K562 (cell line): ENCODE results near the gene COQ5. TPM values are rescaled to one million over a fixed set of nuclear protein-coding genes. Genes with fewer than 3 reads are reported as not detected.
A peak's percentile ranks its signal among the peaks of the same experiment; 100 is the strongest.

ENCODE experiments used
- CREBBP ChIP-seq: IDR thresholded peaks from one replicate; pipeline ENCODE4 v1.6.1; 2012; ENCODE audit warnings: low read depth, mild to moderate bottlenecking, control low read depth, inconsistent platforms, low read length
- ETV5 ChIP-seq: sonication (generic); formaldehyde crosslinking; IDR thresholded peaks from 2 replicates; pipeline ENCODE4 v1.4.0; 2020; ENCODE audit warnings: low read depth, mild to moderate bottlenecking, missing genetic modification reagents
- GATA2 ChIP-seq: sonication (generic); formaldehyde crosslinking; IDR thresholded peaks from 2 replicates; pipeline ENCODE4 v1.4.0; 2020; ENCODE audit warnings: mild to moderate bottlenecking, missing genetic modification reagents
- HDAC8 ChIP-seq: fragments of 450-650 bp; IDR thresholded peaks from 2 replicates; pipeline ENCODE4 v1.6.1; 2016; ENCODE audit warnings: mild to moderate bottlenecking, missing genetic modification characterization, moderate library complexity, missing compliant biosample characterization
- HEY1 ChIP-seq: fragments of 250-450 bp; sonication (Bioruptor Pico); IDR thresholded peaks from 2 replicates; pipeline ENCODE4 v1.5.0; 2020; ENCODE audit warnings: mild to moderate bottlenecking, moderate library complexity, borderline replicate concordance
- JUND ChIP-seq, 2 experiments: IDR thresholded peaks; 2 replicates in 1 of 2; 3 replicates in 1 of 2; pipeline ENCODE4 v1.6.1; 2011; ENCODE audit warnings: borderline replicate concordance in 2 of 2, low read depth in 2 of 2, low read length in 2 of 2, improper control_type of control experiment in 1 of 2, missing biosample characterization in 1 of 2, missing genetic modification characterization in 1 of 2, missing genetic modification reagents in 1 of 2
- KLF16 ChIP-seq: IDR thresholded peaks from 2 replicates; pipeline ENCODE4 v1.6.1; 2016; ENCODE audit warnings: antibody characterized with exemption
- MTA3 ChIP-seq: fragments of 450-650 bp; formaldehyde crosslinking; IDR thresholded peaks from 2 replicates; pipeline ENCODE4 v1.6.1; 2017; ENCODE audit warnings: mild to moderate bottlenecking, borderline replicate concordance
- NCOA2 ChIP-seq, 2 experiments: fragments of 450-650 bp; IDR thresholded peaks; 2 replicates each; pipeline ENCODE4 v1.6.1; 2018; ENCODE audit warnings: mild to moderate bottlenecking in 2 of 2, moderate library complexity in 1 of 2; ENCODE audit not compliant: partially characterized antibody in 2 of 2
- NR1H2 ChIP-seq: sonication (generic); formaldehyde crosslinking; IDR thresholded peaks from 2 replicates; pipeline ENCODE4 v1.4.0; 2020; ENCODE audit warnings: mild to moderate bottlenecking, missing genetic modification reagents
- OTX1 ChIP-seq: fragments of 450-650 bp; formaldehyde crosslinking; IDR thresholded peaks from 2 replicates; pipeline ENCODE4 v1.4.0; 2022; ENCODE audit warnings: mild to moderate bottlenecking
- POLR2A ChIP-seq: fragments of 450-650 bp; conservative IDR thresholded peaks from 2 replicates; pipeline ENCODE4 v1.6.1; 2016
- PPARD ChIP-seq: fragments of 250-450 bp; sonication (Bioruptor Pico); IDR thresholded peaks from 2 replicates; pipeline ENCODE4 v1.8.0; 2022; ENCODE audit warnings: inconsistent platforms, mild to moderate bottlenecking, moderate library complexity
- RBM25 ChIP-seq: fragments of 200-400 bp; formaldehyde crosslinking; IDR thresholded peaks from 2 replicates; pipeline ENCODE4 v1.6.1; 2018; ENCODE audit warnings: low read length, low read depth, moderate library complexity; ENCODE audit not compliant: severe bottlenecking
- RCOR1 ChIP-seq, 2 experiments: IDR thresholded peaks; 2 replicates each; pipeline ENCODE4 v1.6.1; 2012; ENCODE audit warnings: low read depth in 2 of 2, low read length in 2 of 2, borderline replicate concordance in 1 of 2, improper control_type of control experiment in 1 of 2
- SP1 ChIP-seq: sonication (generic); formaldehyde crosslinking; IDR thresholded peaks from 2 replicates; pipeline ENCODE4 v1.8.1; 2022; ENCODE audit warnings: mild to moderate bottlenecking, missing genetic modification reagents
- SPI1 ChIP-seq: IDR thresholded peaks from 2 replicates; pipeline ENCODE4 v1.6.1; 2011; ENCODE audit warnings: low read depth, low read length, control low read depth, borderline replicate concordance
- U2AF1 ChIP-seq: fragments of 200-400 bp; formaldehyde crosslinking; optimal IDR thresholded peaks from 2 replicates; pipeline ENCODE3; 2017; ENCODE audit warnings: mild to moderate bottlenecking, low read depth, low read length, moderate library complexity
- ZC3H8 ChIP-seq: fragments of 450-650 bp; IDR thresholded peaks from 2 replicates; pipeline ENCODE4 v1.6.1; 2017
- ZNF24 ChIP-seq: fragments of 450-650 bp; IDR thresholded peaks from 2 replicates; pipeline ENCODE4 v1.6.1; 2016
- polyA plus RNA-seq, 8 experiments: library from polyadenylated mRNA; depleted of rRNA in 4 of 8; stranded (reverse) in 5 of 8; unstranded in 3 of 8; fragments of >200 nt; fragmentation: Nextera tagmentation in 2 of 8; fragmentation: Illumina TruSeq in 1 of 8; extraction: Ambion mirVana in 2 of 8; extraction: Trizol in 1 of 8; gene quantifications; 2 replicates each; pipeline versions ENCODE4 v1.2.1 to v1.2.3, GENCODE V29; 2011 to 2014; ENCODE audit warnings: inconsistent platforms in 1 of 8, missing spikeins in 1 of 8
- total RNA-seq, 7 experiments: library from RNA; depleted of rRNA in 6 of 7; stranded (reverse); fragments of >200 nt in 6 of 7; fragmentation: Illumina TruSeq in 2 of 7; extraction: Trizol in 2 of 7; gene quantifications; 2 replicates each; pipeline versions ENCODE4 v1.2.1 to v1.2.3, GENCODE V29; 2011 to 2021; ENCODE audit warnings: low replicate concordance in 1 of 7
- TF ChIP-seq, protein P1 (sequence below): fragments of 200-800 bp; sonication (Bioruptor generic); IDR thresholded peaks from 2 replicates; pipeline ENCODE4 v1.6.1; 2017; ENCODE audit warnings: missing genetic modification characterization, missing compliant biosample characterization
- TF ChIP-seq, protein P2 (sequence below): IDR thresholded peaks from 2 replicates; pipeline ENCODE4 v1.6.1; 2011; ENCODE audit warnings: borderline replicate concordance, low read depth, mild to moderate bottlenecking, moderate library complexity, low read length; ENCODE audit not compliant: insufficient read depth, poor library complexity, severe bottlenecking
- TF ChIP-seq, protein P3 (sequence below), 2 experiments: IDR thresholded peaks; 2 replicates each; pipeline ENCODE4 v1.6.1; 2011; ENCODE audit warnings: borderline replicate concordance in 1 of 2, control low read depth in 1 of 2, low read depth in 1 of 2, low read length in 1 of 2, mild to moderate bottlenecking in 1 of 2, mixed read lengths in 1 of 2, moderate library complexity in 1 of 2; ENCODE audit not compliant: insufficient read depth in 1 of 2, insufficient read length in 1 of 2, poor library complexity in 1 of 2, severe bottlenecking in 1 of 2; ENCODE audit errors: extremely low read depth in 1 of 2

COQ5 gene
- total and polyA plus RNA-seq, 9 of the 15 experiments (the other 6 are each of a cell fraction or from before 2014, with no cell fraction given) = 19.2 to 59.7 (median 30.4) TPM

DNA sequence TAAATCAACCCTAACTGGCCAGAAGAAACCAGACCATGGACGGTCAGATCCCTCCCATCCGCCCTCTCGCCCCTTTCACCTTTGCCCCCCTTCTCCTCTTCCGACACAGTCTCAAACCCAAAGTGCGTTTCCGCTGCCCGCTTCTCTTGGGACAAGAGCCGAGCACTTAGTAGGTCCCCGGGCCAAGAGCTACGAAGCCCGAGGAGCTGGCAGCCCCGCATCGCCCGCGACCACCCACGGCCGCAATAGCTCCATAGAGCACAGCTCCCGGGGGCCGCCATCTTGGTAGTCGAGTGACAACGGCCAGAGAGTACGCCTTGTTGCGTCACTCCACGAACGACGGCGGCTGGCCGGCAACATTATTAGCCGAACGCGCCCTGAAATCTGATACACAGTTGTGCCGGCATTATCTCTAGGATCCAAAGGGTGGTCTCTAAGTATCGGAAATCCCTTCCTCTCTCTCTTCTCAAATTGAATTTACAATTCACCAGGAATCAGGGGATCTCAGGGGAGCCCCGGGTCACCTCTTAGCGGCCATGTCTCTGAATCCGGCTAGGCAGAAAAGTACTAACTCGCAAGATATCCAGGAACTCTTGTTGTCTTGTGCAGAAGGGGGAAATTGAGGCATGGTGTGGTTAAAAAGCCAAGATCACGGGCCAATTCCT is at the start of gene COQ5 (continued):
- TF ChIP-seq, protein P1, sequence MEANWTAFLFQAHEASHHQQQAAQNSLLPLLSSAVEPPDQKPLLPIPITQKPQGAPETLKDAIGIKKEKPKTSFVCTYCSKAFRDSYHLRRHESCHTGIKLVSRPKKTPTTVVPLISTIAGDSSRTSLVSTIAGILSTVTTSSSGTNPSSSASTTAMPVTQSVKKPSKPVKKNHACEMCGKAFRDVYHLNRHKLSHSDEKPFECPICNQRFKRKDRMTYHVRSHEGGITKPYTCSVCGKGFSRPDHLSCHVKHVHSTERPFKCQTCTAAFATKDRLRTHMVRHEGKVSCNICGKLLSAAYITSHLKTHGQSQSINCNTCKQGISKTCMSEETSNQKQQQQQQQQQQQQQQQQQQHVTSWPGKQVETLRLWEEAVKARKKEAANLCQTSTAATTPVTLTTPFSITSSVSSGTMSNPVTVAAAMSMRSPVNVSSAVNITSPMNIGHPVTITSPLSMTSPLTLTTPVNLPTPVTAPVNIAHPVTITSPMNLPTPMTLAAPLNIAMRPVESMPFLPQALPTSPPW (CRISPR knock-in tag) = peak; percentile 97
- TF ChIP-seq NCOA2 (IDR thresholded peaks at IDR 0.05; ENCODE audit: partially characterized antibody in 2 of 2) (no peak), NR1H2 (CRISPR knock-in tag) (no peak), POLR2A (peak; percentile 98), HEY1 (CRISPR knock-in tag) (no peak), KLF16 (peak; percentile 75), ZC3H8 (no peak), GATA2 (CRISPR knock-in tag) (peak; percentile 83), ZNF24 (no peak), SPI1 (no peak), HDAC8 (tag) (no peak), U2AF1 (no peak), SP1 (CRISPR knock-in tag) (peak; percentile 82; the same call in 1 of the 2 replicates), PPARD (CRISPR knock-in tag) (no peak), RBM25 (no peak), CREBBP (no peak), OTX1 (CRISPR knock-in tag) (no peak), RCOR1 (IDR thresholded peaks at IDR 0.05; ENCODE audit: borderline replicate concordance in 1 of 2, low read depth in 2 of 2, low read length in 2 of 2) (peak in 1 of 2 experiments; percentile 55; a peak in 1 of 4 replicates), JUND (IDR thresholded peaks at IDR 0.05; ENCODE audit: borderline replicate concordance, low read depth, low read length) (peak; percentile 90), JUND (tag; IDR thresholded peaks at IDR 0.05; ENCODE audit: borderline replicate concordance, low read depth, low read length) (peak; percentile 79; the same call in 1 of the 3 replicates), MTA3 (peak; percentile 99), ETV5 (CRISPR knock-in tag) (peak; percentile 58; the same call in 1 of the 2 replicates)
- TF ChIP-seq, protein P2, sequence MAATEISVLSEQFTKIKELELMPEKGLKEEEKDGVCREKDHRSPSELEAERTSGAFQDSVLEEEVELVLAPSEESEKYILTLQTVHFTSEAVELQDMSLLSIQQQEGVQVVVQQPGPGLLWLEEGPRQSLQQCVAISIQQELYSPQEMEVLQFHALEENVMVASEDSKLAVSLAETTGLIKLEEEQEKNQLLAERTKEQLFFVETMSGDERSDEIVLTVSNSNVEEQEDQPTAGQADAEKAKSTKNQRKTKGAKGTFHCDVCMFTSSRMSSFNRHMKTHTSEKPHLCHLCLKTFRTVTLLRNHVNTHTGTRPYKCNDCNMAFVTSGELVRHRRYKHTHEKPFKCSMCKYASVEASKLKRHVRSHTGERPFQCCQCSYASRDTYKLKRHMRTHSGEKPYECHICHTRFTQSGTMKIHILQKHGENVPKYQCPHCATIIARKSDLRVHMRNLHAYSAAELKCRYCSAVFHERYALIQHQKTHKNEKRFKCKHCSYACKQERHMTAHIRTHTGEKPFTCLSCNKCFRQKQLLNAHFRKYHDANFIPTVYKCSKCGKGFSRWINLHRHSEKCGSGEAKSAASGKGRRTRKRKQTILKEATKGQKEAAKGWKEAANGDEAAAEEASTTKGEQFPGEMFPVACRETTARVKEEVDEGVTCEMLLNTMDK = no peak
- TF ChIP-seq, protein P3, sequence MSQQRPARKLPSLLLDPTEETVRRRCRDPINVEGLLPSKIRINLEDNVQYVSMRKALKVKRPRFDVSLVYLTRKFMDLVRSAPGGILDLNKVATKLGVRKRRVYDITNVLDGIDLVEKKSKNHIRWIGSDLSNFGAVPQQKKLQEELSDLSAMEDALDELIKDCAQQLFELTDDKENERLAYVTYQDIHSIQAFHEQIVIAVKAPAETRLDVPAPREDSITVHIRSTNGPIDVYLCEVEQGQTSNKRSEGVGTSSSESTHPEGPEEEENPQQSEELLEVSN (IDR thresholded peaks at IDR 0.05; ENCODE audit: borderline replicate concordance in 1 of 2, extremely low read depth in 1 of 2, insufficient read depth in 1 of 2, insufficient read length in 1 of 2, low read depth in 1 of 2, low read length in 1 of 2, poor library complexity in 1 of 2, severe bottlenecking in 1 of 2) = no peak
